HepG2 (cell line): ENCODE measurements around the gene HOXA9. TPM values are rescaled to one million over a fixed set of nuclear protein-coding genes. Genes with fewer than 3 reads are reported as not detected.
A peak's percentile ranks its signal among the peaks of the same experiment; 100 is the strongest.

Experiments
- JUNB ChIP-seq: sonication (generic); formaldehyde crosslinking; IDR thresholded peaks from 2 replicates; pipeline ENCODE4 v1.8.0; 2022; ENCODE audit warnings: missing genetic modification reagents, mild to moderate bottlenecking, borderline replicate concordance
- MIXL1 ChIP-seq: IDR thresholded peaks from 2 replicates; pipeline ENCODE4 v1.6.1; 2016
- MTF1 ChIP-seq: sonication (generic); formaldehyde crosslinking; IDR thresholded peaks from 2 replicates; pipeline ENCODE4 v1.5.0; 2020; ENCODE audit warnings: missing genetic modification reagents
- NFKBIZ ChIP-seq: IDR thresholded peaks from 2 replicates; pipeline ENCODE4 v1.6.1; 2018; ENCODE audit warnings: missing genetic modification reagents, missing compliant biosample characterization
- RAD21 ChIP-seq: fragments of 450-650 bp; formaldehyde crosslinking; IDR thresholded peaks from 2 replicates; pipeline ENCODE4 v1.5.0; 2020; ENCODE audit warnings: mild to moderate bottlenecking
- TBL1XR1 ChIP-seq: fragments of 150-350 bp; IDR thresholded peaks from 2 replicates; pipeline ENCODE4 v1.6.1; 2014; ENCODE audit warnings: borderline replicate concordance, low read length; ENCODE audit not compliant: partially characterized antibody
- ZBTB42 ChIP-seq: sonication (generic); formaldehyde crosslinking; IDR thresholded peaks from 2 replicates; pipeline ENCODE4 v1.5.0; 2020; ENCODE audit warnings: mild to moderate bottlenecking, missing genetic modification reagents
- ZC3H13 ChIP-seq: sonication (generic); formaldehyde crosslinking; IDR thresholded peaks from 2 replicates; pipeline ENCODE4 v1.8.1; 2023; ENCODE audit warnings: mild to moderate bottlenecking, missing genetic modification reagents, moderate library complexity
- ZFP36L1 ChIP-seq: sonication (generic); formaldehyde crosslinking; IDR thresholded peaks from 2 replicates; pipeline ENCODE4 v1.8.0; 2022; ENCODE audit warnings: mild to moderate bottlenecking, missing genetic modification reagents, moderate library complexity
- ZNF10 ChIP-seq: sonication (generic); formaldehyde crosslinking; IDR thresholded peaks from 2 replicates; pipeline ENCODE4 v1.4.0; 2020; ENCODE audit warnings: mild to moderate bottlenecking, low read depth, missing genetic modification reagents, borderline replicate concordance
- ZNF205 ChIP-seq: IDR thresholded peaks from 2 replicates; pipeline ENCODE4 v1.6.1; 2018; ENCODE audit warnings: missing biosample characterization, missing genetic modification reagents
- ZNF383 ChIP-seq: sonication (generic); formaldehyde crosslinking; IDR thresholded peaks from 2 replicates; pipeline ENCODE4 v1.4.0; 2020; ENCODE audit warnings: missing genetic modification reagents, mild to moderate bottlenecking, borderline replicate concordance
- ZNF605 ChIP-seq: sonication (generic); formaldehyde crosslinking; IDR thresholded peaks from 2 replicates; pipeline ENCODE4 v1.8.0; 2022; ENCODE audit warnings: mild to moderate bottlenecking, missing genetic modification reagents
- polyA plus RNA-seq, 8 experiments: library from polyadenylated mRNA; depleted of rRNA in 3 of 8; stranded (reverse) in 7 of 8; unstranded in 1 of 8; fragments of >200 nt; fragmentation: Illumina TruSeq in 4 of 8; extraction: Trizol in 4 of 8; gene quantifications; 2 replicates each; pipeline versions ENCODE4 v1.2.1 to v1.2.3, GENCODE V29; 2011 to 2016; ENCODE audit warnings: low read depth in 4 of 8, missing spikeins in 1 of 8, mixed read lengths in 1 of 8; ENCODE audit not compliant: insufficient read depth in 1 of 8
- total RNA-seq, 5 experiments: library from RNA; depleted of rRNA; stranded (reverse); fragments of >200 nt; fragmentation: Illumina TruSeq; extraction: Trizol; gene quantifications; 2 replicates each; pipeline ENCODE4 v1.2.3, GENCODE V29; 2016; ENCODE audit warnings: low read depth in 1 of 5
- TF ChIP-seq, protein P1 (sequence below): sonication (generic); formaldehyde crosslinking; IDR thresholded peaks from 2 replicates; pipeline ENCODE4 v1.8.0; 2023; ENCODE audit warnings: mild to moderate bottlenecking, missing genetic modification reagents
- TF ChIP-seq, protein P2 (sequence below): sonication (generic); formaldehyde crosslinking; IDR thresholded peaks from 2 replicates; pipeline ENCODE4 v1.5.0; 2020; ENCODE audit warnings: missing genetic modification reagents
- TF ChIP-seq, protein P3 (sequence below): sonication (generic); formaldehyde crosslinking; IDR thresholded peaks from 2 replicates; pipeline ENCODE4 v1.8.1; 2023; ENCODE audit warnings: mild to moderate bottlenecking, inconsistent platforms, moderate library complexity, missing genetic modification reagents, borderline replicate concordance
- TF ChIP-seq, protein P4 (sequence below): sonication (generic); formaldehyde crosslinking; IDR thresholded peaks from 2 replicates; pipeline ENCODE4 v1.4.0; 2020; ENCODE audit warnings: missing genetic modification reagents
- TF ChIP-seq, protein P5 (sequence below), 2 experiments: sonication (generic) in 1 of 2; formaldehyde crosslinking in 1 of 2; IDR thresholded peaks; 2 replicates each; pipeline versions ENCODE4 v1.4.0 to v1.6.1; 2018 to 2020; ENCODE audit warnings: missing genetic modification reagents in 2 of 2, borderline replicate concordance in 1 of 2, low read depth in 1 of 2, mild to moderate bottlenecking in 1 of 2, missing biosample characterization in 1 of 2
- TF ChIP-seq, protein P6 (sequence below): sonication (generic); formaldehyde crosslinking; IDR thresholded peaks from 2 replicates; pipeline ENCODE4 v1.4.0; 2020; ENCODE audit warnings: missing genetic modification reagents

HOXA9 gene
- total and polyA plus RNA-seq, 2 of the 13 experiments (the other 11 are each of a cell fraction or from before 2014, with no cell fraction given), result not detected

DNA sequence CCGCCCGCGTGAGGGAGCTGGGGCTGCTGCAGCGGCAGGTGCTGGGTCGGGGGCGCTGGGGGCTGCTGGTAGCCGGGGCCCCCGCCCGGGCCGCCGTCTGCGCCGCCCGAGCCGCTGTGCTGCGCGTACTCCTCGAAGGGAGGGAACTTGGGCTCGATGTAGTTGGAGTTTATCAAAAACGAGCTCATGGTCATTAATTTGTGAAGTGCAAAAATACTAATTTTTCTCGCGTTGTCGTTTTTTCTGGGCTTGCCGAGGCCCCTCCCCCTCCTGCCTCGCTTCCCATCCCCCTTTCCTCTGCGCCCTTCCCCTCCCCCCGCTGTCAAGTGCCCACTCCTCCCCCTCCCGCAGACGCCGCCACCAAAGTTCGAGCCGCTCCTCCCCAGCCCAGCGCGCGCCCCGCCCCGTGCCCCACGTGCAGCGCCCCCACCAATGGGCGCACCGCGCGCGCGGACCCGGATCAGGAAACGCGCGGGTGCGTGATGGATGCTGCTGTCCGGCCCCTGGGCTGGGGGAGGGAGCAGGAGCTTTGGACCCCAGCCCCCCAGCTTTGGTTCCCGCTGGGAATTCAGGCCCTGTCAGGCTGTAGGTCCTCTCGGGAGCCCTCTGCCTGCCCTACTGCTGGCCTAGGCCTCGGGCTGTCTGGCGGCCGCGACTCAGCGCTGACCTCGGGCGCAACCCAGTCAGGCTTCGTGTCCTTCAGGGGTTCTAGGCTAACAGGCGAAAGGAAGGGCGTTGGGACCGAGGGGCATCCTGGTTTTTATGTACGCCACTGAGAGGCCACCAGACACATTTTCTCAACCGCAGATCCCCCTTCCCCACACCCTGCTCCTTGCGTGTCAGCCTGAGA is 34.6 kb downstream of the HOXA9 start, which contains the start of gene HOXA4 (continued):
- TF ChIP-seq, protein P1, sequence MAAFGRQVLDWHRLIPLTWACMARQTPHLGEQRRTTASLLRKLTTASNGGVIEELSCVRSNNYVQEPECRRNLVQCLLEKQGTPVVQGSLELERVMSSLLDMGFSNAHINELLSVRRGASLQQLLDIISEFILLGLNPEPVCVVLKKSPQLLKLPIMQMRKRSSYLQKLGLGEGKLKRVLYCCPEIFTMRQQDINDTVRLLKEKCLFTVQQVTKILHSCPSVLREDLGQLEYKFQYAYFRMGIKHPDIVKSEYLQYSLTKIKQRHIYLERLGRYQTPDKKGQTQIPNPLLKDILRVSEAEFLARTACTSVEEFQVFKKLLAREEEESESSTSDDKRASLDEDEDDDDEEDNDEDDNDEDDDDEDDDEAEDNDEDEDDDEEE (CRISPR knock-in tag), result peak; percentile 34; the same call in 1 of the 2 replicates
- TF ChIP-seq, protein P2, sequence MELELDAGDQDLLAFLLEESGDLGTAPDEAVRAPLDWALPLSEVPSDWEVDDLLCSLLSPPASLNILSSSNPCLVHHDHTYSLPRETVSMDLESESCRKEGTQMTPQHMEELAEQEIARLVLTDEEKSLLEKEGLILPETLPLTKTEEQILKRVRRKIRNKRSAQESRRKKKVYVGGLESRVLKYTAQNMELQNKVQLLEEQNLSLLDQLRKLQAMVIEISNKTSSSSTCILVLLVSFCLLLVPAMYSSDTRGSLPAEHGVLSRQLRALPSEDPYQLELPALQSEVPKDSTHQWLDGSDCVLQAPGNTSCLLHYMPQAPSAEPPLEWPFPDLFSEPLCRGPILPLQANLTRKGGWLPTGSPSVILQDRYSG (CRISPR knock-in tag), result no peak
- TF ChIP-seq ZNF205 (CRISPR knock-in tag) (0 out of 2 replicates have a peak, but pooled peaks have one; percentile 33), ZNF383 (no peak), TBL1XR1 (peak; percentile 81), ZNF605 (peak; percentile 69; the same call in 1 of the 2 replicates), ZNF10 (no peak), MIXL1 (CRISPR knock-in tag) (0 out of 2 replicates have a peak, but pooled peaks have one; percentile 21), MTF1 (no peak), NFKBIZ (CRISPR knock-in tag) (no peak), ZFP36L1 (no peak), RAD21 (peak; percentile 50; the same call in 1 of the 2 replicates), ZBTB42 (CRISPR knock-in tag) (no peak), JUNB (CRISPR knock-in tag) (no peak; the same call in 1 of the 2 replicates), ZC3H13 (CRISPR knock-in tag) (no peak)
- TF ChIP-seq, protein P3, sequence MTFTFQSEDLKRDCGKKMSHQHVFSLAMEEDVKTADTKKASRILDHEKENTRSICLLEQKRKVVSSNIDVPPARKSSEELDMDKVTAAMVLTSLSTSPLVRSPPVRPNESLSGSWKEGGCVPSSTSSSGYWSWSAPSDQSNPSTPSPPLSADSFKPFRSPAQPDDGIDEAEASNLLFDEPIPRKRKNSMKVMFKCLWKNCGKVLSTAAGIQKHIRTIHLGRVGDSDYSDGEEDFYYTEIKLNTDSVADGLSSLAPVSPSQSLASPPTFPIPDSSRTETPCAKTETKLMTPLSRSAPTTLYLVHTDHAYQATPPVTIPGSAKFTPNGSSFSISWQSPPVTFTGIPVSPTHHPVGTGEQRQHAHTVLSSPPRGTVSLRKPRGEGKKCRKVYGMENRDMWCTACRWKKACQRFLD, result peak; percentile 81; the same call in 1 of the 2 replicates
- TF ChIP-seq, protein P4, sequence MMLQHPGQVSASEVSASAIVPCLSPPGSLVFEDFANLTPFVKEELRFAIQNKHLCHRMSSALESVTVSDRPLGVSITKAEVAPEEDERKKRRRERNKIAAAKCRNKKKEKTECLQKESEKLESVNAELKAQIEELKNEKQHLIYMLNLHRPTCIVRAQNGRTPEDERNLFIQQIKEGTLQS (CRISPR knock-in tag), result no peak
- TF ChIP-seq, protein P5, sequence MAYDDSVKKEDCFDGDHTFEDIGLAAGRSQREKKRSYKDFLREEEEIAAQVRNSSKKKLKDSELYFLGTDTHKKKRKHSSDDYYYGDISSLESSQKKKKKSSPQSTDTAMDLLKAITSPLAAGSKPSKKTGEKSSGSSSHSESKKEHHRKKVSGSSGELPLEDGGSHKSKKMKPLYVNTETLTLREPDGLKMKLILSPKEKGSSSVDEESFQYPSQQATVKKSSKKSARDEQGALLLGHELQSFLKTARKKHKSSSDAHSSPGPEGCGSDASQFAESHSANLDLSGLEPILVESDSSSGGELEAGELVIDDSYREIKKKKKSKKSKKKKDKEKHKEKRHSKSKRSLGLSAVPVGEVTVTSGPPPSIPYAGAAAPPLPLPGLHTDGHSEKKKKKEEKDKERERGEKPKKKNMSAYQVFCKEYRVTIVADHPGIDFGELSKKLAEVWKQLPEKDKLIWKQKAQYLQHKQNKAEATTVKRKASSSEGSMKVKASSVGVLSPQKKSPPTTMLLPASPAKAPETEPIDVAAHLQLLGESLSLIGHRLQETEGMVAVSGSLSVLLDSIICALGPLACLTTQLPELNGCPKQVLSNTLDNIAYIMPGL (CRISPR knock-in tag; IDR thresholded peaks at IDR 0.05; ENCODE audit: borderline replicate concordance in 1 of 2, low read depth in 1 of 2), result peak in 1 of 2 experiments; percentile 43; a peak in 1 of 4 replicates
- TF ChIP-seq, protein P6, sequence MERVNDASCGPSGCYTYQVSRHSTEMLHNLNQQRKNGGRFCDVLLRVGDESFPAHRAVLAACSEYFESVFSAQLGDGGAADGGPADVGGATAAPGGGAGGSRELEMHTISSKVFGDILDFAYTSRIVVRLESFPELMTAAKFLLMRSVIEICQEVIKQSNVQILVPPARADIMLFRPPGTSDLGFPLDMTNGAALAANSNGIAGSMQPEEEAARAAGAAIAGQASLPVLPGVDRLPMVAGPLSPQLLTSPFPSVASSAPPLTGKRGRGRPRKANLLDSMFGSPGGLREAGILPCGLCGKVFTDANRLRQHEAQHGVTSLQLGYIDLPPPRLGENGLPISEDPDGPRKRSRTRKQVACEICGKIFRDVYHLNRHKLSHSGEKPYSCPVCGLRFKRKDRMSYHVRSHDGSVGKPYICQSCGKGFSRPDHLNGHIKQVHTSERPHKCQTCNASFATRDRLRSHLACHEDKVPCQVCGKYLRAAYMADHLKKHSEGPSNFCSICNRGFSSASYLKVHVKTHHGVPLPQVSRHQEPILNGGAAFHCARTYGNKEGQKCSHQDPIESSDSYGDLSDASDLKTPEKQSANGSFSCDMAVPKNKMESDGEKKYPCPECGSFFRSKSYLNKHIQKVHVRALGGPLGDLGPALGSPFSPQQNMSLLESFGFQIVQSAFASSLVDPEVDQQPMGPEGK (CRISPR knock-in tag), result peak; percentile 83
